ENCODE data around the gene EPHA4.

Gene EPHA4

GRCh38 chr2:221572219-221572820 is at the start of gene EPHA4:
EPHA4 (minus strand) TSS chr2:221572304; CDS start chr2:221572248, 56 bp downstream.
- peak; percentile 69 to 72 for DNase-seq (ENCODE audit: low read depth in 1 of 2, low spot score in 1 of 2)

GRCh38 chr2:221618007-221618406 is 45.9 kb upstream of the EPHA4 start:
- no peak for DNase-seq (ENCODE audit: low read depth in 1 of 2, low spot score in 1 of 2)

DNA sequence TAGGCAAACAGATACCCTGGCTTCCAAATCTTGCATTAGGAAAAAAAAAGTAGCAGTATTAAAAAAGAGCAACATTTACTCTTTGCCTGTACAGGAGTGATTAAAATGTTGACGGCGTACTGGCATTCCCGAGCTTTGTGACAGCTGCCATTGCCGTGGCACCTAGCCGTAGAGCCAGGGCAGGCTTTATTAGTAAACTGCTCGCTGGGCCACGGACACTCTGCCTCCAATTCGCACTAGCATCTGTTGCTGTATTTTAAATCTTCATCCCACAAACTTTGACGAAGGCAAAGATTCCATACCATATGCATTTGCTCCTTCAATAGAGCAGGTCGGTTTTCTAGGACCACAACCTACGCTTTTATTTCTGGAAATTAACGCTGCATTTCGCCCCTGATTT is 44.5 kb upstream of the EPHA4 start:
- DNase-seq (ENCODE audit: low read depth in 1 of 2, low spot score in 1 of 2): no peak

DNA sequence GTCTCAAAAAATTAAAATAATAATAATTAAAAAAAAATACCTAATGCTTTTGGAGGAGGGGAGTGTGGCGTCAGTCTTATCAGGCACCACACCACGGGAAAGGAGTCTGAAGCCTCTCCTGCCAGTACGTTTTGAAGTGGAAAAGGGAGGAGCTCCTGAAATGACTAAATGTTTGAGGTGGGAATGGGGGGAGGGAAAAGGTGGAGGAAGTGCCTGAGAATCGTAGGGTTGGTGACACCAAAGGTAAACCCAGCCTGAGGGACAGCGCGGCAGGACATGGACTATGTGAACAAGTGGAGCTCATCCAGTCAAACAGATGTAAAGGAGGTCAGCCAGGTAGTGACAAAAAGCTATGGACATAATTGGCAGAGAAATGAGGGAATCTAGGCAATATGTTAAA is 42.2 kb upstream of the EPHA4 start:
- DNase-seq (ENCODE audit: low read depth in 1 of 2, low spot score in 1 of 2): no peak

GRCh38 chr2:221612800-221613199 is 40.7 kb upstream of the EPHA4 start:
- DNase-seq (ENCODE audit: low read depth in 1 of 2, low spot score in 1 of 2): no peak

DNA sequence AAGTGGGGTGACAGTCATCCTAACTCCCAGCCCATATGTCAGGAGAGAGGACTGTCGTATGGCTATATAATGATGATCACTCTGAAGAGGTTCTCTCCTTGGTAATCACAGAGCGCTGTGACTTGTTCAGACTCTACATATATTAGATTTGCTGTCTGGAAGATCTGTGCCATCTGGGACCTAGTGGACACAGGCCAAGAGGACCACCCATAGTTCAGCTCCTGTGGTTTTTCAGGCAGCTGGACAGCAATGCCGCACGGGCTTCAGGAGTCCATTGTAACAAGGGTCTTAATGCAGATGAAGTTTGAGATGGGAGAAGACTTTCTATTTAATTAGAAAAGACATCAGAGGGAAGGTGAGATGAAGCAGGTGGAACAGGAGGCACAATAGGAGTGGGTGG is 40.1 kb upstream of the EPHA4 start:
- no peak for DNase-seq (ENCODE audit: low read depth in 1 of 2, low spot score in 1 of 2)

DNA sequence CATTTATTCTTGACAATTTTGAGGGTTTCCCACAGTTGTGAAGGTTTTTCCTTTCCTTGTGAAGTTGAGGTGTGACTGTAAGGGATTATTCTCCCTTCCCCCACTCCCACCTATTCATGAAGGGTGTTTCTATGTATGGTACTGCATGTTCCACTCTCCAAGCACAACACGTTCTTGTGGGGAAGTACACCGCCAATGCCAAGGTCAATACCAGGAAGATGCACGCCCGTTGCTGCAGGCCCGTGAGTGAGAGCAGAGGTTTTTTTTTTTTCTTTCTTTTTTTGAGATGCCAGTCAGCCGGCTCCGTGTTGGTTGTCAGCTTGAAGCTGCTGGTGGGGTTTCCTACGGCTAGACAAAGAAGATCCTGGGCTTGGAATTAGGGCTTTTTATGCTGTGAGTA is 38.6 kb upstream of the EPHA4 start:
- DNase-seq (ENCODE audit: low read depth in 1 of 2, low spot score in 1 of 2): no peak

DNA sequence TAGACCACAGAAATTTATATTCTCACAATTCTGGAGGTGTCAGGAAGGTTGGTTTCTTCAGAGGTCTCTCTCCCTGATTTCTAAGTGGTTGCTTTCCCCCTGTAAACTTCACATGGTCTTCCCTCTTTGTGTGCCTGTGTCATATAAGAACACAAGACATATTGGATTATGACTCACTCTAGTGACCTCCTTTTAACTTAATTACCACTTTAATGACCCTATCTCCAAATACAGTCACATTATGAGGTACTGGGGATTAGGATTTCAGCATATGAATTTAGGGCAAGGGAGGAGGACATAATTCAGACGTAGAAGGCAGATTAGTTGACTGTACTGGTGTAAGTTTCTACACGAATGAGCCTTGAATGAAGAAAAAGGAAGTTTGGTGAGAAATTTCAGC is 38.2 kb upstream of the EPHA4 start:
- no peak for DNase-seq (ENCODE audit: low read depth in 1 of 2, low spot score in 1 of 2)

DNA sequence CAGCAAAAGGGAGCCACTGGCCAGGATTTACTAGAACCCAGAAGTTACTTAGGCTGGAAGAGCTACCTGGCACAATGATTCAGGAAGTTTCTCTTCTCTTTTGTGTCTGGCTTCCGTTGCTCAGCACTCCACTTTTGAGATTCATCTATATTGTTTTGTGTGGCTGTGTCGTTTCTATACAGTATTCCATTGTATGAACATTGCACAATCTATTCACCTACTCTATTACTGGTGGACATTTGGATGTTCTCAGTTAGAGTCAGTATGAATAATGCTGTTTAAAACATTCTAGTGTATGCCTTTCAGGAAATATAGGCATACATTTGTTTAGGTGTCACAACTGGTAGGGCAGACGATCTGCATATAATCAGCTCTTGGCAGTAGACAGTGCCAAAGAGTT is 36.3 kb upstream of the EPHA4 start:
- DNase-seq (ENCODE audit: low read depth in 1 of 2, low spot score in 1 of 2): no peak

- no peak for DNase-seq (ENCODE audit: low read depth in 1 of 2, low spot score in 1 of 2)
Measured at GRCh38 chr2:221606424-221606823, 34.3 kb upstream of the EPHA4 start.

DNA sequence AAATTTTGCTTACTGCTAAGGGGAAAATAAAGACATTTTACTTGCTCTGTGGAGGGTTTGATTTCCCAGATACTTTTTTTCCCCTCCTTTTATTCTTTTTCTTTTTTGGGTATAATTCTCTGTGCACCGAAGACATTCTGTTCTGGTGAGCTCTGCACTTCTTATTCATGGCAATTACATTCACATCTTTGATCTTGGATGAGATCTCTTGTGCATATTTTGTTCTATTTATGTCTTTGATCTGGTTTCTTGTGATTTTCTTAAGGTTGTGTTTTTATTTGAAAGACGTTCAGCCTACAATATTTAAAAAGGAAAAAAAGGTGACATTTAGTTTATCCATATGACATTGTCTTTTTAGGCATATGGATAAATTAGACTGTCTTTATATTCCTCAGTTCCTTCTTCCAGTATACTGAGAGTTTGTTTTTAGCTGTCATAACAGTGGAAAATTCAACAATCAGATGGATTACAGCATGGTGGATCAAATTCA is 33.7 kb upstream of the EPHA4 start:
- DNase-seq (ENCODE audit: low read depth in 1 of 2, low spot score in 1 of 2): no peak

GRCh38 chr2:221602938-221603337 is 30.8 kb upstream of the EPHA4 start:
- no peak for DNase-seq (ENCODE audit: low read depth in 1 of 2, low spot score in 1 of 2)

DNA sequence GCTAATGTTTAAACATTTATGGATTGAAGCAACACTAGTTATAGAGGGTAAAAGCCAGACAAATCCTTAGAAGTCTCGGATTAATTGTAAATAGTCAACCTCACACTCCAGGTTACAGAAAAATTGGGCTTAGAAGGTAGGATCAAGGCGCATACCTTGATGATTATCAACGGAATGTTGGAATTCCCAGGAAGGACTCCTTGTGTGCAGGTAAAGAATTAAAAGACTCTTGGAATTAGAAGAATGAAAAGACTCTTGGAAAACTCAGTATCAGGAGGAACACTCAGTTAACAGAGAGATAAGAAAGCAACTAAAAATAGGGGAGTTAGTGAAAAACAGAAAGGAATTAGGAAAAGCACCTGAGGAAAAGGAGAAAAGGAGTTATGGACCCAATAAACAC is 29.3 kb upstream of the EPHA4 start:
- DNase-seq (ENCODE audit: low read depth in 1 of 2, low spot score in 1 of 2): no peak

DNA sequence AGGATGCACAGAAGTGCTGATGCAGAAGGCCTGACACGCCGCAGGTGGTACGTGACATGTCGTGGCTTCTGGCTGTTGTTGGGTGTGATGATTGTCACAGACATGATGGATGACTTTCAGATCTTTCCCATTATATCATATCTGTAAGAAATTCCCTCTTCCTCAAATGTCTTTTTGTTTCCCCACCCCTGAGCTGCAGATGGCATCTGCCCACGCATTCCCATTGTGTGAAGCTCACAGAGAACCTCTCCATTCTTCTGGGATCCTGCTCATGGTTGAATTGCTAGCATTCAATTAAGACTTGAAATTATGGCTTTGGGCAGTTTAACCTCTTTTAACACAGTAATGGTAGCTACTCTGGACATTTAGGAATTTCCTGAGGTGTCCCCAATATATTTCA is 28.3 kb upstream of the EPHA4 start:
- no peak for DNase-seq (ENCODE audit: low read depth in 1 of 2, low spot score in 1 of 2)

DNA sequence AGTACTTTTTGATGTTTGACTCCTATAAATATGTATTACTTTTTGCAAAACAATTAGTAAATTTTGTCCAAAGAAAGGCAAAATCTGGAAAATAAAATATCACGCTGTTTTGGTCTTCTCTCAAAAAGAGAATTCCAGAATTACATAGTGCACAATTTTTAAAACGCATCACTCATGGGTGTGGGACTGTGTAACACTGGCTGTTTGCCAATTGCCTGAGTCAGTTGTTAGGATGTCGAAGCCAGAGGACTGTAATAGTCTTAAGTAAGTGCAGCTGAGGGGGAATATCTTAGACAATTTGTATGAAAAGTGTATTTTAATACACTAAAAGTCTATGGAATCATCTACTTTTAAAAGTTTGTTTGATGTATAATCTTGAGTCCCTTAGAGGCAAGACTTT is 24.1 kb upstream of the EPHA4 start:
- no peak for DNase-seq (ENCODE audit: low read depth in 1 of 2, low spot score in 1 of 2)

DNA sequence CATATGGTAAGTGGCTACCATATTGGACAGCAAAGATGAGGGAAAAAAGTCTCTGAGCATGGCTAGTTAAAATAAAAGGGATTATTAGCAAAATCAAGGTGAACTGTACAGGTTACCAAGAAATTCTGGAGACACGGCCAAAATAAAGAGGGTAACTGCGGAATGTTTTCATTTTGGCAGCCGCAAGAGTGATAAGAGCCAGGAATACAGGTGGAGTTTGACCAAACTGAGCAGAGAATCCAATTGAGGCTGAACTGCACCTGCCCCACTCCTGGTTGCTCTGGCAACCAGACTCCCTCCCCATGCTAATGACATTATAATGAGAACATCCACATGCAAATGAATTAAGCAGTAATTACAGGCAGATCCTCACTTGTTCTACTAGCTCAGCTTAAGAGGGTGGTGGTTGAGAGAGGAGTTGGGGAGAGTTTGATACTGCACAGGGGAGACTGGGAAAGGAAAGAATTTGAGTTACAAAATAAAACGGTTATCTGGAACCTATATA is 18.8 kb upstream of the EPHA4 start:
- no peak for DNase-seq (ENCODE audit: low read depth in 1 of 2, low spot score in 1 of 2)

DNA sequence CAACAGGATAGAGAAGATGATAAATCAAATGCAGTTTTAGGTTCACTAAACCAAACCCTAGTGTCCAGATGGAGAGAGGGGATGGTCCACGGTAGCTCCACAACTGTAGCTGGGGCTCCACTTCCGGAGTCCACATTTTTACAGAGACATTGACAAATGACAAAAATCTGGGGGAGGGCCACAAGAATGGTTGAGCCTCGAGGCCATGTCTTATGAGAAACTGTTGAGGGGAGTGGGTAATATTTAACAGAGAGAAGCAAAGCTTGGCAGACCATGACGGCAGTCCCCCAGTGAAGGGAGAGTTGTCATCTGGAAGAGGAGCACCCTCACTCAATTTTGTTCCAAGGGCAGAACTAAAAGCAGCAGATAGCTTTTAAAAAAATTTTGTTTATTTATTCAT is 17.6 kb upstream of the EPHA4 start:
- DNase-seq (ENCODE audit: low read depth in 1 of 2, low spot score in 1 of 2): no peak

GRCh38 chr2:221588306-221588985 is 16.3 kb upstream of the EPHA4 start:
- no peak for DNase-seq (ENCODE audit: low read depth in 1 of 2, low spot score in 1 of 2)

- no peak for DNase-seq (ENCODE audit: low read depth in 1 of 2, low spot score in 1 of 2)
Measured at GRCh38 chr2:221581986-221582385, 9.9 kb upstream of the EPHA4 start.

- DNase-seq (ENCODE audit: low read depth in 1 of 2, low spot score in 1 of 2): no peak
Measured at GRCh38 chr2:221574231-221574570, 2.1 kb upstream of the EPHA4 start.

DNA sequence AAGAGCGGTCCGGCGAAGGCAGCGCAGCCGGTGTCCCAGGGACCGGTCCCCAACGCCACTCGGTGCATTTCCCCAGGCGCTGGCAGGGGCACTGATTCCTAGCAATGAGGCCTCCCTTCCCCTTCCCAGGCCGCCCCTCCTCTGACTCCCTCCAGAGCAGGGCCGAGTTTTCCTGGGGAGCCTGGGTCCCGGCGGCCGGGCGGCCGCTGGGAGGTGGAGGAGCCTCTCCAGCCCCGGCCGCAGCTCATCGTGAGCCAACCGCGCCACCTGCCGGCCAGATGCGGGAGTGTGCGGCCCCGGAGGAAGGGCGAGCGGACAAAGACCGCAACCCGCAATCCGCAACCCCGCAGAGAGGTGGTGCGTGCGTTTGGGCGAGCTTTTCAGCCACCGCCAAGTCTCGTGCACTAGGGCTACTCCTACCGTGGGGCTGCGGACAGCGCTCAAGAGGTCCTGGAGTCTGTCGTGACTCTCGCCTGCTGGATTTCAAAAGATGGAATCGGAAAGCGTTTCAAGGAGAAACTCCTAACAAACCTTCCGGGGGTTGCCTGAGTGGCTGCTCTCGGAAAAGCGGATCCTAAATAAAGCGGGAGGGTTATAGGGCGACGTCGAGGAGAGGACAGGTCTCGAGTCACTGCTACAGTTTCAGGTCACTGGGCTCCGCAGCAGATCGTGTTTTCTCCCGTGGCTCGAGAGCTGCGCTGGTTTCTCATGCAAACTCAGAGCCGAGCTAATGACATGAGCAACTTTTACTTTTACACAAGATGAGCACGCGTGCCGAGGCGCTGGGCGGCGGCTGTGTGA is 1.5 kb upstream of the EPHA4 start:
- peak; percentile 69 to 76 for DNase-seq (ENCODE audit: low read depth in 1 of 2, low spot score in 1 of 2)

DNA sequence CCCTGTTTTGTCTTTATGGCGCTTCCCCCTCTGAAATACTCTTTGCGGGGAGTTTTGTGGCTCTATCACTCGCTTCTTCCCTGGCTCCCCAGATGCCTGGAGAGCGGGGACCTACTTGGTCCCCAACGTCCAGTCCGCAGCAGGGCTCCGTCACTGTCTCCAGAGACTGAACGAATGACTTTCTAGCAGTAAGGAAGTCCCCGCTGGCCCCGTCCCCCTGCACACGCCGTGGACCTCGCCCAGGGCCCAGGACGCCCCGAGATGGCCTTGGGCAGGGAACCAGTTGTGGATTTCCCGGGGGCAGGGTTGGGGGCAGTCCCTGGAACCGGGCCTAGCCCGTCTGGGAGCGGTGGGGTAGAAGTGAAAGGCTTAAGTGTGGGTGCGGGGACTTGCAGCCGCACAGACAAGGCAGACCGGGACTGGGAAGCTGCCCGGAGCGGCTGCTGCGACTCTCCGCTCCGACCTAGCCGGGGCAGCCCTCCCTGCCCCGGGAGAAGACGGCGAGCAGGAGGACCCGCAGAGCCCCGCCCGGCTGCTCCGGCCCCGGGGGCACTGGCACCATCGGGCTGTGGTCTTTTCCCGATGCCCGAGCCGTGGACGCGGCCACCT is 821 bp upstream of the EPHA4 start:
- peak in 1 of 2 donors; percentile 16 for DNase-seq (ENCODE audit: low read depth in 1 of 2, low spot score in 1 of 2)
